ENCODE measurements around the gene CDHR4. TPM values are rescaled to one million over a fixed set of nuclear protein-coding genes. Genes with fewer than 3 reads are reported as not detected.

Gene CDHR4
- total and polyA plus RNA-seq, 2 of the 8 experiments (the other 6 are each of a cell fraction or from before 2014, with no cell fraction given), result 0.50 to 0.60 TPM

DNA sequence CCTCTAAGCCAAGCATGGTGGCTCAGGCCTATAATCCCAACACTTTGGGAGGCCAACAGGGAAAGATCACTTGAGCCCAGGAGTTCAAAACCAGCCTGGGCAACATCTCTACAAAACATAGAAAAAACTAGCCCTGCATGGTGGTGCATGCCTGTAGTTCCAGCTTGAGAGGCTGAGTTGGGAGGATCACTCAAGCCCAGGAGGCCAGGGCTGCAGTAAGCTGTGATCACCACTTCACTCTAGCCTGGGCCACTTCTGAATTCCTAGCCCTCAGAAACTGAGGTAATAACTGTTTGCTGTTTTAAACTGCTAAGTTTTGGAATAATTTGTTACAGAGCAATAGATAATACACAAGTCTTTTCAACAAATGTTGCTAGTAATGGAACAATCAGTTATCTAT is 29.7 kb downstream of the CDHR4 start:
- FAIRE-seq, result no peak
- TF ChIP-seq CEBPB (IDR thresholded peaks at IDR 0.05; ENCODE audit: low read depth, low read length) (no peak), KDM5A (IDR thresholded peaks at IDR 0.05; ENCODE audit: low read length) (no peak), POLR2AphosphoS5 (IDR thresholded peaks at IDR 0.05; ENCODE audit: low read depth, low read length) (no peak), TAF7 (optimal IDR thresholded peaks at IDR 0.05; ENCODE audit: borderline replicate concordance, low read depth, low read length) (no peak), SIX5 (IDR thresholded peaks at IDR 0.05; ENCODE audit: low read depth, low read length) (no peak), TBP (IDR thresholded peaks at IDR 0.05; ENCODE audit: low read depth, low read length) (no peak), JUND (IDR thresholded peaks at IDR 0.05; ENCODE audit: low read length) (no peak), CTBP2 (IDR thresholded peaks at IDR 0.05; ENCODE audit: borderline replicate concordance, insufficient read depth, insufficient read length, low read length) (no peak), RBBP5 (IDR thresholded peaks at IDR 0.05; ENCODE audit: borderline replicate concordance, low read depth, low read length) (no peak), SP1 (IDR thresholded peaks at IDR 0.05; ENCODE audit: low read depth, low read length) (no peak), SP4 (IDR thresholded peaks at IDR 0.05; ENCODE audit: low read length) (no peak), CBX5 (IDR thresholded peaks at IDR 0.05; ENCODE audit: low read depth, low read length) (no peak), TCF12 (IDR thresholded peaks at IDR 0.05; ENCODE audit: low read depth, low read length) (no peak), ATF3 (IDR thresholded peaks at IDR 0.05; ENCODE audit: insufficient read depth, low read depth, low read length) (no peak)
- TF ChIP-seq, protein P1, sequence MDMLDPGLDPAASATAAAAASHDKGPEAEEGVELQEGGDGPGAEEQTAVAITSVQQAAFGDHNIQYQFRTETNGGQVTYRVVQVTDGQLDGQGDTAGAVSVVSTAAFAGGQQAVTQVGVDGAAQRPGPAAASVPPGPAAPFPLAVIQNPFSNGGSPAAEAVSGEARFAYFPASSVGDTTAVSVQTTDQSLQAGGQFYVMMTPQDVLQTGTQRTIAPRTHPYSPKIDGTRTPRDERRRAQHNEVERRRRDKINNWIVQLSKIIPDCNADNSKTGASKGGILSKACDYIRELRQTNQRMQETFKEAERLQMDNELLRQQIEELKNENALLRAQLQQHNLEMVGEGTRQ (IDR thresholded peaks at IDR 0.05; ENCODE audit: low read length), result no peak

More for the DNA sequence above, 29.7 kb downstream of the CDHR4 start:
- Histone ChIP-seq H3K27me3 (replicated peaks in 1 of 4; ENCODE audit: control insufficient read depth in 3 of 4, extremely low read depth in 1 of 4, insufficient read depth in 3 of 4, low read length in 3 of 4) (no peaks in the 10 kb centered on the region), H3K4ac (replicated peaks; ENCODE audit: insufficient read length, low read depth, low read length) (no peak overlapping the region), H3K23ac (ENCODE audit: insufficient read length) (no peak overlapping the region), H3K4me2 (ENCODE audit: insufficient read depth in 1 of 2, low read depth in 2 of 2, low read length in 2 of 2) (no peak overlapping the region), H4K91ac (replicated peaks; ENCODE audit: insufficient read length, low read length) (no peak overlapping the region), H3K36me3 (ENCODE audit: control insufficient read depth in 2 of 4, insufficient read depth in 4 of 4, low read length in 3 of 4) (peaks cover 0 to 3% (median 0%) of the 10 kb centered on the region in 4 experiments; a peak in 1 of 8 replicates), H2BK15ac (ENCODE audit: low read length) (no peak overlapping the region), H2BK120ac (replicated peaks; ENCODE audit: low read depth, low read length) (no peak overlapping the region), H3K9ac (replicated peaks in 1 of 4; ENCODE audit: extremely low read depth in 1 of 4, low read depth in 3 of 4, low read length in 3 of 4) (no peak overlapping the region), H3K79me2 (ENCODE audit: control insufficient read depth in 1 of 2, insufficient read depth in 2 of 2, low read length in 2 of 2) (peaks cover 6 to 77% of the 10 kb centered on the region in 2 experiments; a peak in 2 of 4 replicates), H3K56ac (replicated peaks; ENCODE audit: insufficient read length, low read depth, low read length) (no peak overlapping the region), H4K20me1 (replicated peaks in 1 of 2; ENCODE audit: control insufficient read depth in 1 of 2, insufficient read depth in 2 of 2, low read length in 2 of 2) (no peaks in the 10 kb centered on the region), H2BK12ac (ENCODE audit: low read depth, low read length) (no peak overlapping the region), H2AFZ (ENCODE audit: low read length) (no peak overlapping the region), H2AK5ac (ENCODE audit: low read depth, low read length) (no peak overlapping the region), H4K8ac (ENCODE audit: extremely low read depth, insufficient read depth, low read length) (no peak overlapping the region), H2BK5ac (ENCODE audit: low read depth, low read length) (no peak overlapping the region), H3K4me3 (ENCODE audit: extremely low read depth in 1 of 4, insufficient read depth in 2 of 4, low read depth in 3 of 4, low read length in 4 of 4) (no peak overlapping the region), H4K5ac (ENCODE audit: insufficient read length, low read depth, low read length) (no peak overlapping the region), H3K9me3 (ENCODE audit: insufficient read depth in 2 of 2, low read depth in 1 of 2, low read length in 1 of 2) (no peaks in the 10 kb centered on the region), H3K23me2 (ENCODE audit: low read depth, low read length) (no peaks in the 10 kb centered on the region; the same call in 1 of the 2 replicates), H2BK20ac (ENCODE audit: low read length) (no peak overlapping the region), H3K14ac (ENCODE audit: insufficient read length) (no peak overlapping the region), H3K27ac (ENCODE audit: low read depth, low read length) (no peak overlapping the region), H3K4me1 (replicated peaks in 1 of 4; ENCODE audit: control insufficient read depth in 3 of 4, insufficient read depth in 4 of 4, low read length in 3 of 4) (no peaks in the 10 kb centered on the region), H3K79me1 (ENCODE audit: low read depth, low read length) (peaks cover 5% of the 10 kb centered on the region), H3K18ac (ENCODE audit: extremely low read depth, low read length) (no peak overlapping the region)
- CTCF ChIA-PET (ENCODE audit: partially characterized antibody), result interaction anchor here (0.6 to 2.2 kb wide), 3 partner anchors 19 to 130 kb away, joined by 3 to 7 read pairs (median 3); no protein-coding TSS in a partner anchor
- no peak for DNase-seq (ENCODE audit: low read depth in 1 of 2, low spot score in 2 of 2)
- POLR2A ChIA-PET (ENCODE audit: partially characterized antibody), result interaction anchor here (1.7 to 2.0 kb wide), 2 partner anchors 9 to 51 kb away, joined by 6 to 8 read pairs; partner anchors contain the start of gene AMIGO3
